Upper lobe of right lung (tissue), 1 donor: Measurements from ENCODE around the gene ETV5. TPM values are rescaled to one million over a fixed set of nuclear protein-coding genes. Genes with fewer than 3 reads are reported as not detected.

ENCODE experiments used
- ATAC-seq: fragments of 200-7000 bp; cut with Tn5 transposase; one replicate; pipeline ENCODE4 v1.9.1; 2020; ENCODE audit warnings: mild to moderate bottlenecking, moderate library complexity
- DNase-seq: peaks from one replicate; pipeline ENCODE4 v3.0.0-alpha.2; 2020
- H3K27ac ChIP-seq: fragments of 200-600 bp; one replicate; pipeline ENCODE4 v1.8.0; 2022
- H3K27me3 ChIP-seq: fragments of 200-600 bp; one replicate; pipeline ENCODE4 v1.8.0; 2022; ENCODE audit warnings: mild to moderate bottlenecking
- H3K36me3 ChIP-seq: fragments of 200-600 bp; one replicate; pipeline ENCODE4 v1.8.0; 2022
- H3K4me1 ChIP-seq: fragments of 200-600 bp; one replicate; pipeline ENCODE4 v1.8.0; 2022
- H3K4me3 ChIP-seq: fragments of 200-600 bp; one replicate; pipeline ENCODE4 v1.8.0; 2022; ENCODE audit warnings: mild to moderate bottlenecking
- H3K9me3 ChIP-seq: fragments of 200-600 bp; one replicate; pipeline ENCODE4 v1.8.0; 2022
- CTCF ChIP-seq: fragments of 200-600 bp; IDR thresholded peaks from one replicate; pipeline ENCODE4 v1.8.0; 2022; ENCODE audit warnings: antibody characterized with exemption
- intact Hi-C: fragments of 100-400 bp; cut with DNase I; formaldehyde crosslinking; loops from one replicate; pipeline ENCODE4 v1.11.0; 2022
- total RNA-seq: library from RNA; stranded (reverse); fragmentation: NEBNext Ultra II Directional; extraction: Animal tissue kit (Norgen Biotek cat#: 25700); gene quantifications from one replicate; pipeline ENCODE4 v1.2.1, GENCODE V29; 2021
- donor health status: DM: no; HTN: yes; CAD: no; lungs with severe emphysema.

Gene ETV5
- total RNA-seq, 1 donor from 2014 or later, result 56.3 TPM

- H3K27me3 ChIP-seq, result no peaks in the 10 kb centered on the region
- intact Hi-C loops, result no loop called here
- no peak for ATAC-seq
Observed at GRCh38 chr3:186129206-186129605, 20.3 kb upstream of the ETV5 start.

GRCh38 chr3:186128158-186128557, 19.3 kb upstream of the ETV5 start:
- no peak overlapping the region for H3K27ac ChIP-seq
- ATAC-seq (no peak), DNase-seq (no peak)
- no peaks in the 10 kb centered on the region for H3K36me3 ChIP-seq
- no peaks in the 10 kb centered on the region for H3K27me3 ChIP-seq
- no peaks in the 10 kb centered on the region for H3K9me3 ChIP-seq
- TF ChIP-seq CTCF, result no peak
- H3K4me3 ChIP-seq, result no peak overlapping the region
- intact Hi-C loops, result no loop called here
- H3K4me1 ChIP-seq, result no peaks in the 10 kb centered on the region

More at GRCh38 chr3:186129206-186129605, 20.3 kb upstream of the ETV5 start:
- TF ChIP-seq CTCF, result no peak
- Histone ChIP-seq H3K36me3 (no peaks in the 10 kb centered on the region), H3K27ac (no peak overlapping the region), H3K9me3 (no peaks in the 10 kb centered on the region), H3K4me1 (no peaks in the 10 kb centered on the region), H3K4me3 (no peak overlapping the region)
- no peak for DNase-seq

- no peak for TF ChIP-seq CTCF
- H3K4me1 ChIP-seq, result no peaks in the 10 kb centered on the region
- H3K27ac ChIP-seq, result no peak overlapping the region
- no peaks in the 10 kb centered on the region for H3K27me3 ChIP-seq
- no peak overlapping the region for H3K4me3 ChIP-seq
- DNase-seq, result no peak
- intact Hi-C loops, result no loop called here
- H3K9me3 ChIP-seq, result no peaks in the 10 kb centered on the region
- no peak for ATAC-seq
- no peaks in the 10 kb centered on the region for H3K36me3 ChIP-seq
Observed at GRCh38 chr3:186127463-186127862, 18.6 kb upstream of the ETV5 start.

GRCh38 chr3:186125118-186125517, 16.2 kb upstream of the ETV5 start:
- Histone ChIP-seq H3K27ac (no peak overlapping the region), H3K27me3 (no peaks in the 10 kb centered on the region), H3K36me3 (no peaks in the 10 kb centered on the region), H3K4me3 (no peak overlapping the region), H3K4me1 (no peaks in the 10 kb centered on the region), H3K9me3 (no peaks in the 10 kb centered on the region)
- DNase-seq, result no peak
- ATAC-seq, result no peak
- intact Hi-C loops, result no loop called here
- no peak for TF ChIP-seq CTCF

- no peak overlapping the region for H3K4me3 ChIP-seq
- H3K9me3 ChIP-seq, result no peaks in the 10 kb centered on the region
- TF ChIP-seq CTCF, result no peak
- H3K4me1 ChIP-seq, result no peaks in the 10 kb centered on the region
- no peaks in the 10 kb centered on the region for H3K27me3 ChIP-seq
- H3K27ac ChIP-seq, result peak overlapping the region; percentile 26
- ATAC-seq, result peak; percentile 73
- H3K36me3 ChIP-seq, result no peaks in the 10 kb centered on the region
- intact Hi-C loops, result no loop called here
- DNase-seq, result no peak
Observed at GRCh38 chr3:186124592-186124991, 15.7 kb upstream of the ETV5 start.

GRCh38 chr3:186123012-186123411, 14.1 kb upstream of the ETV5 start:
- no peaks in the 10 kb centered on the region for H3K4me1 ChIP-seq
- no peaks in the 10 kb centered on the region for H3K9me3 ChIP-seq
- H3K27ac ChIP-seq, result no peak overlapping the region
- no peak overlapping the region for H3K4me3 ChIP-seq
- DNase-seq (no peak), ATAC-seq (no peak)
- H3K36me3 ChIP-seq, result no peaks in the 10 kb centered on the region
- TF ChIP-seq CTCF, result no peak
- no peaks in the 10 kb centered on the region for H3K27me3 ChIP-seq
- intact Hi-C loops, result no loop called here
